Measurements from ENCODE around the gene BUB3. TPM values are rescaled to one million over a fixed set of nuclear protein-coding genes. Genes with fewer than 3 reads are reported as not detected.

BUB3 gene
- polyA plus RNA-seq, 2 of the 4 experiments (the other 2 are of a cell fraction): 216 to 229 TPM

GRCh38 chr10:123148414-123149161 lies 5.6 kb upstream of the BUB3 start:
- no peak for FAIRE-seq
- Histone ChIP-seq H3K4me2 (peak overlapping the region; percentile 92), H3K27ac (peak overlapping the region in 1 of 2 experiments; percentile 78; a peak in 2 of 6 replicates), H3K4me1 (peaks cover 4% of the 10 kb centered on the region; the same call in 2 of the 3 replicates), H3K4me3 (peak overlapping the region; percentile 46), H3K9me3 (no peaks in the 10 kb centered on the region)
- peak; percentile 5 to 58; a peak in 3 of 6 replicates for ATAC-seq
- ChIA-PET POLR2A (no interaction called here), CTCF (interaction anchor here (1.3 to 9.4 kb wide), 2 partner anchors 16 to 232 kb away, joined by 6 to 64 read pairs; no protein-coding TSS in a partner anchor)
- no peak for DNase-seq (ENCODE audit: low read depth in 1 of 2, low spot score in 1 of 2)
- TF ChIP-seq E2F6 (IDR thresholded peaks at IDR 0.05; ENCODE audit: borderline replicate concordance, low read depth): no peak
- TF ChIP-seq PHF8 (IDR thresholded peaks at IDR 0.05; ENCODE audit: borderline replicate concordance, low read depth): no peak
- TF ChIP-seq CBX2 (IDR thresholded peaks at IDR 0.05; ENCODE audit: borderline replicate concordance, low read depth): no peak
- no peak for TF ChIP-seq ZC3H11A (IDR thresholded peaks at IDR 0.05)
- no peak for TF ChIP-seq SREBF2 (IDR thresholded peaks at IDR 0.05)
- no peak for TF ChIP-seq FOXS1 (CRISPR knock-in tag; IDR thresholded peaks at IDR 0.05)
- 72% methylated on average over 48 of the region's 55 CpGs for WGBS (ENCODE audit: missing lambda C conversion rate)

GRCh38 chr10:123149162-123149567 lies 5.0 kb upstream of the BUB3 start:
- no peak overlapping the region for H3K4me2 ChIP-seq
- POLR2A ChIA-PET: no interaction called here
- FAIRE-seq (no peak), DNase-seq (ENCODE audit: low read depth in 1 of 2, low spot score in 1 of 2) (no peak), ATAC-seq (no peak)
- 88% methylated on average over 12 of the region's 12 CpGs for WGBS (ENCODE audit: missing lambda C conversion rate)
- CTCF ChIA-PET: interaction anchor here (1.3 to 9.4 kb wide), 2 partner anchors 16 to 232 kb away, joined by 6 to 64 read pairs; no protein-coding TSS in a partner anchor
- no peak for TF ChIP-seq HOXA7 (CRISPR knock-in tag; IDR thresholded peaks at IDR 0.05)
- no peak for TF ChIP-seq CBX2 (IDR thresholded peaks at IDR 0.05; ENCODE audit: borderline replicate concordance, low read depth)
- TF ChIP-seq FOSB (CRISPR knock-in tag; IDR thresholded peaks at IDR 0.05): no peak
- no peak for TF ChIP-seq ELK1 (IDR thresholded peaks at IDR 0.05; ENCODE audit: low read depth, low read length)
- TF ChIP-seq TFCP2L1 (CRISPR knock-in tag; IDR thresholded peaks at IDR 0.05): no peak
- no peak for TF ChIP-seq POLR2AphosphoS2 (conservative IDR thresholded peaks at IDR 0.05; ENCODE audit: low read length)
- no peak for TF ChIP-seq RAD21 (conservative IDR thresholded peaks at IDR 0.05 in 1 of 2, IDR thresholded peaks at IDR 0.05 in 1 of 2)
- no peak overlapping the region for H3K4me3 ChIP-seq
- H3K9me3 ChIP-seq: no peaks in the 10 kb centered on the region
- H3K27ac ChIP-seq: no peak overlapping the region
- peaks cover 4% of the 10 kb centered on the region; the same call in 2 of the 3 replicates for H3K4me1 ChIP-seq

- TF ChIP-seq USF2 (IDR thresholded peaks at IDR 0.05) (no peak), CTCF (IDR thresholded peaks at IDR 0.05) (no peak), BCL3 (IDR thresholded peaks at IDR 0.05) (no peak), RCOR1 (IDR thresholded peaks at IDR 0.05; ENCODE audit: low read depth, low read length) (no peak), CBX2 (IDR thresholded peaks at IDR 0.05; ENCODE audit: borderline replicate concordance, low read depth) (no peak), BHLHE40 (IDR thresholded peaks at IDR 0.05; ENCODE audit: low read depth, low read length) (no peak), NPAS2 (CRISPR knock-in tag; IDR thresholded peaks at IDR 0.05; ENCODE audit: borderline replicate concordance) (no peak), ELK1 (IDR thresholded peaks at IDR 0.05; ENCODE audit: low read depth, low read length) (no peak)
- FAIRE-seq (no peak), ATAC-seq (no peak), DNase-seq (ENCODE audit: low read depth in 1 of 2, low spot score in 1 of 2) (no peak)
- Histone ChIP-seq H3K4me3 (no peak overlapping the region), H3K9me3 (no peaks in the 10 kb centered on the region), H3K4me2 (no peak overlapping the region), H3K27ac (no peak overlapping the region), H3K4me1 (peaks cover 4% of the 10 kb centered on the region; the same call in 2 of the 3 replicates)
- ChIA-PET CTCF (interaction anchor here (1.3 to 9.4 kb wide), 5 partner anchors 8 to 231 kb away, joined by 3 to 64 read pairs (median 6); no protein-coding TSS in a partner anchor), POLR2A (no interaction called here)
- WGBS (ENCODE audit: missing lambda C conversion rate): 94% methylated on average over 76 of the region's 76 CpGs
Observed at GRCh38 chr10:123149568-123150270, 4.5 kb upstream of the BUB3 start.
